Right ventricle myocardium superior (tissue), 1 donor: ENCODE data around the gene DLEC1. TPM values are rescaled to one million over a fixed set of nuclear protein-coding genes. Genes with fewer than 3 reads are reported as not detected.
"Not testable (repeated sequence)": the region's sequence is repeated elsewhere in the genome, so short reads cannot be mapped to it uniquely, and the experiment has no call there.

Experiments used
- ATAC-seq: fragments of 200-7000 bp; cut with Tn5 transposase; one replicate; pipeline ENCODE4 v1.9.1; 2020; ENCODE audit warnings: mild to moderate bottlenecking; ENCODE audit not compliant: poor library complexity
- DNase-seq: peaks from one replicate; pipeline ENCODE4 v3.0.0-alpha.2; 2020
- intact Hi-C: fragments of 100-400 bp; cut with DNase I; formaldehyde crosslinking; loops from one replicate; pipeline ENCODE4 v1.11.2; 2022
- total RNA-seq: library from RNA; stranded (reverse); fragmentation: NEBNext Ultra II Directional; extraction: Animal tissue kit (Norgen Biotek cat#: 25700); gene quantifications from one replicate; pipeline ENCODE4 v1.2.1, GENCODE V29; 2021
- donor health status: DM: no; HTN: yes; CAD: no; lungs with severe emphysema.

Gene DLEC1
- total RNA-seq, 1 donor from 2014 or later: 0.16 TPM

- ATAC-seq (no peak), DNase-seq (no peak)
- intact Hi-C loops: no loop called here
These were observed 15.5 kb downstream of the DLEC1 start for GRCh38 chr3:38054499-38055001.

GRCh38 chr3:38059148-38059547 is 20.1 kb downstream of the DLEC1 start:
- intact Hi-C loops: no loop called here
- DNase-seq (no peak), ATAC-seq (no peak)

- intact Hi-C loops: no loop called here
- ATAC-seq (no peak), DNase-seq (no peak)
These were observed 20.6 kb downstream of the DLEC1 start for GRCh38 chr3:38059591-38059990.

GRCh38 chr3:38062809-38063208 is 23.8 kb downstream of the DLEC1 start:
- intact Hi-C loops: no loop called here
- no peak for ATAC-seq

GRCh38 chr3:38064453-38064852 is 25.4 kb downstream of the DLEC1 start:
- intact Hi-C loops, ATAC-seq, DNase-seq: not testable (repeated sequence)

More at GRCh38 chr3:38062809-38063208, 23.8 kb downstream of the DLEC1 start:
- DNase-seq: no peak

GRCh38 chr3:38067508-38068233 is 28.7 kb downstream of the DLEC1 start:
- ATAC-seq (no peak), DNase-seq (no peak)
- intact Hi-C loops: no loop called here

GRCh38 chr3:38070013-38070412 is 31.0 kb downstream of the DLEC1 start:
- DNase-seq: no peak
- intact Hi-C loops: no loop called here
- no peak for ATAC-seq

- intact Hi-C loops, DNase-seq, ATAC-seq: not testable (repeated sequence)
These were observed 38.1 kb downstream of the DLEC1 start for GRCh38 chr3:38077073-38077472.

GRCh38 chr3:38082296-38082695 is 43.3 kb downstream of the DLEC1 start:
- not testable (repeated sequence) for DNase-seq, ATAC-seq

GRCh38 chr3:38083254-38083653 is 44.2 kb downstream of the DLEC1 start:
- intact Hi-C loops, DNase-seq, ATAC-seq: not testable (repeated sequence)

More at GRCh38 chr3:38082296-38082695, 43.3 kb downstream of the DLEC1 start:
- intact Hi-C loops: not testable (repeated sequence)

- intact Hi-C loops: no loop called here
- DNase-seq (no peak), ATAC-seq (no peak)
These were observed 44.9 kb downstream of the DLEC1 start for GRCh38 chr3:38083871-38084333.

- peak; percentile 54 for ATAC-seq
- intact Hi-C loops: no loop called here
- peak; percentile 41 for DNase-seq
These were observed 45.6 kb downstream of the DLEC1 start for GRCh38 chr3:38084334-38085310.

GRCh38 chr3:38085311-38085942 is 46.4 kb downstream of the DLEC1 start:
- peak; percentile 14 for ATAC-seq
- no peak for DNase-seq
- intact Hi-C loops: no loop called here

- ATAC-seq: peak; percentile 71
- no peak for DNase-seq
- intact Hi-C loops: no loop called here
These were observed 46.9 kb downstream of the DLEC1 start for GRCh38 chr3:38085943-38086324.

GRCh38 chr3:38086496-38086895 is 47.5 kb downstream of the DLEC1 start:
- DNase-seq (no peak), ATAC-seq (no peak)
- intact Hi-C loops: no loop called here

GRCh38 chr3:38087278-38087677 is 48.3 kb downstream of the DLEC1 start:
- intact Hi-C loops, DNase-seq, ATAC-seq: not testable (repeated sequence)

- DNase-seq (no peak), ATAC-seq (no peak)
- intact Hi-C loops: no loop called here
These were observed 49.4 kb downstream of the DLEC1 start for GRCh38 chr3:38088126-38089078.

GRCh38 chr3:38089163-38089562 is 50.2 kb downstream of the DLEC1 start:
- peak; percentile 65 for ATAC-seq

More at GRCh38 chr3:38089163-38089562, 50.2 kb downstream of the DLEC1 start:
- intact Hi-C loops: no loop called here
- DNase-seq: no peak
